Stomach smooth muscle (tissue), 2 donors: ENCODE results near the gene P2RX2.

ENCODE experiments used
- H3K27ac ChIP-seq: one replicate; pipeline ENCODE4 v1.7.0; 2013; ENCODE audit warnings: mild to moderate bottlenecking, low read length, inconsistent platforms
- H3K27me3 ChIP-seq, 2 donors: one replicate each; pipeline ENCODE4 v1.7.0; 2013; ENCODE audit warnings: low read length in 2 of 2; ENCODE audit not compliant: insufficient read depth in 2 of 2, control insufficient read depth in 1 of 2
- H3K36me3 ChIP-seq, 2 donors: one replicate each; pipeline ENCODE4 v1.7.0; 2013; ENCODE audit warnings: low read length in 2 of 2; ENCODE audit not compliant: control insufficient read depth in 2 of 2, insufficient read depth in 2 of 2
- H3K4me1 ChIP-seq: one replicate; pipeline ENCODE4 v1.7.0; 2013; ENCODE audit warnings: low read length; ENCODE audit not compliant: control insufficient read depth, insufficient read depth
- H3K4me3 ChIP-seq, 2 donors: one replicate each; pipeline ENCODE4 v1.7.0; 2013; ENCODE audit warnings: low read length in 2 of 2
- H3K9ac ChIP-seq, 2 donors: one replicate each; pipeline ENCODE4 v1.7.0; 2013; ENCODE audit warnings: low read length in 2 of 2, mild to moderate bottlenecking in 1 of 2
- H3K9me3 ChIP-seq, 2 donors: one replicate each; pipeline ENCODE4 v1.7.0; 2013; ENCODE audit warnings: low read length in 2 of 2; ENCODE audit not compliant: control insufficient read depth in 2 of 2
- donor health status: healthy.
- donor health status: Pancreatic carcinoma.

Gene P2RX2

GRCh38 chr12:132631666-132632065, 13.1 kb downstream of the P2RX2 start:
- Histone ChIP-seq H3K4me3 (no peak overlapping the region), H3K36me3 (peaks cover 31 to 50% of the 10 kb centered on the region in 2 donors), H3K27ac (no peak overlapping the region), H3K4me1 (no peaks in the 10 kb centered on the region), H3K9me3 (no peaks in the 10 kb centered on the region), H3K27me3 (no peaks in the 10 kb centered on the region), H3K9ac (no peak overlapping the region)

GRCh38 chr12:132632521-132633228, 14.1 kb downstream of the P2RX2 start:
- Histone ChIP-seq H3K4me1 (no peaks in the 10 kb centered on the region), H3K4me3 (no peak overlapping the region), H3K9ac (no peak overlapping the region), H3K36me3 (peaks cover 35 to 54% of the 10 kb centered on the region in 2 donors), H3K27ac (no peak overlapping the region), H3K27me3 (no peaks in the 10 kb centered on the region), H3K9me3 (no peaks in the 10 kb centered on the region)

GRCh38 chr12:132633398-132633797, 14.8 kb downstream of the P2RX2 start:
- peaks cover 36 to 57% of the 10 kb centered on the region in 2 donors for H3K36me3 ChIP-seq
- H3K9ac ChIP-seq: no peak overlapping the region
- no peaks in the 10 kb centered on the region for H3K27me3 ChIP-seq
- no peak overlapping the region for H3K27ac ChIP-seq
- H3K4me1 ChIP-seq: no peaks in the 10 kb centered on the region
- no peaks in the 10 kb centered on the region for H3K9me3 ChIP-seq
- H3K4me3 ChIP-seq: no peak overlapping the region

- H3K9ac ChIP-seq: no peak overlapping the region
- no peak overlapping the region for H3K27ac ChIP-seq
- H3K36me3 ChIP-seq: peaks cover 39 to 60% of the 10 kb centered on the region in 2 donors
These were observed 15.3 kb downstream of the P2RX2 start for GRCh38 chr12:132633901-132634300.

GRCh38 chr12:132634411-132634990, 15.9 kb downstream of the P2RX2 start:
- Histone ChIP-seq H3K9ac (no peak overlapping the region), H3K36me3 (peaks cover 37 to 58% of the 10 kb centered on the region in 2 donors), H3K27ac (no peak overlapping the region), H3K27me3 (no peaks in the 10 kb centered on the region), H3K4me1 (peaks cover 2% of the 10 kb centered on the region), H3K4me3 (no peak overlapping the region), H3K9me3 (no peaks in the 10 kb centered on the region)

More at GRCh38 chr12:132633901-132634300, 15.3 kb downstream of the P2RX2 start:
- Histone ChIP-seq H3K4me3 (no peak overlapping the region), H3K9me3 (no peaks in the 10 kb centered on the region), H3K4me1 (peaks cover under 1% of the 10 kb centered on the region), H3K27me3 (no peaks in the 10 kb centered on the region)

GRCh38 chr12:132635076-132635955, 16.7 kb downstream of the P2RX2 start:
- Histone ChIP-seq H3K36me3 (peaks cover 36 to 50% of the 10 kb centered on the region in 2 donors), H3K27me3 (no peaks in the 10 kb centered on the region), H3K9ac (no peak overlapping the region), H3K4me3 (no peak overlapping the region), H3K4me1 (peaks cover 2% of the 10 kb centered on the region), H3K9me3 (no peaks in the 10 kb centered on the region), H3K27ac (no peak overlapping the region)

DNA sequence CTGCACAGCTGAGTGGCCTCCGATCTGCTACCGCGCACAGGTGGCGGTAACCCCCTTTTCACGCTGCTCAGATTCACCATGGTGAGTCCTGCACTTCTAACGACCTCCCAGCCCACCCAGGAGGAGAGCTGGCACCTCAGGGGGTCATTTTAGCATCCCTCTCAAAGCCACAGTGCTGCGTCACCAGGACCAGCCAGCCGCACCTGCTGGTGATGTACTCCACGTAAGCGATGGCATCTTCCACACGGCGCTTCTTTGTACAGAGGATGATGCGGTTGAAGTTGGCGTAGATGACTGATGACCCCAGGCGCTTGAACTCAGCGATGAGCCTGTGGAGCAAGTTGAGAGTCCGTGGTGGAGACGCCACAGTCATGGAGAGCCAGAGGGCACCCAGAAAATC, 19.2 kb downstream of the P2RX2 start:
- H3K4me1 ChIP-seq: peaks cover 2% of the 10 kb centered on the region
- H3K36me3 ChIP-seq: peaks cover 42 to 48% of the 10 kb centered on the region in 2 donors
- H3K9ac ChIP-seq: no peak overlapping the region
- no peaks in the 10 kb centered on the region for H3K27me3 ChIP-seq
- no peak overlapping the region for H3K4me3 ChIP-seq
- no peaks in the 10 kb centered on the region for H3K9me3 ChIP-seq
- H3K27ac ChIP-seq: no peak overlapping the region

DNA sequence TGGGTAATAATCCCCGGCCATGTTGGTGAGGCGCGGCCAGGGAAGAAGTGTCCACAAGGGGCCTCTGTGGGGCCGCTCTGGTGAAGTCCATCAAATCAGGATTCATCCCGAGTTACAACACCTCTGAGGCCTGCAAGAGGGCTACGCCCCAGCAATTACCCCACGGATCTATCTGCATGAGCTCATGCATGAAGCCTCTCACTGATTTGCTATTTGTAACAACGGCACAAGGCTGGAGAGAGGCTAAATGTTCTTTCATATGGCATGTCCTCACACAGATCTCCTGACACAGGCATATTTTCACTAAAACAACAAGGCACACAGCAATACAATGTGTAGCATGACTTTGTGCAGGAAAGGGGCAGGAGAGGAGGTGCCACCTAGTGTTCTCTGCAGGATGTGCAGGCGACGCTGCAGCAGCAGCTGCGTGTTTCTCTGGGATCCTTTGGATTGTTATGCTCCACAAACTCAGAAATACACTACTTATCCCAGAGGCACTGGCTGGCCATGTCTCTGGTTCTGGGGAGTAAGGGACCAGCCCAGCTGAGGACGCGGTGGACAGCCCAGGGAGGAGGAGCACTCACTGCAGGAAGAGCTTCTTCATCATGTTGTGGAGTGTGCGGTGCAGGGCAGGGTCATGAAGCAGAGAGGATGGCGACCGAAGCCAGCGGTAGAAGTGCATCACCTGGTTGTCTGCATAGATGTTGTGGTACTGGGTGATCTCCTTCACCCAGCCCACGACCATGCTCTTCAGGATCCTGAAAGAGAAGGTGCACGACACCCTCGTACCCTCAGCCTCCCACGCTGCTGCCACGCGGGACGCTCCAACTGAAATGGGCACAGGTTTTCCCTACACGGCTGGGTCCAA, 20.2 kb downstream of the P2RX2 start:
- H3K36me3 ChIP-seq: peaks cover 40 to 50% of the 10 kb centered on the region in 2 donors

GRCh38 chr12:132639956-132640520, 21.5 kb downstream of the P2RX2 start:
- no peak overlapping the region for H3K27ac ChIP-seq
- peaks cover 32 to 48% of the 10 kb centered on the region in 2 donors for H3K36me3 ChIP-seq
- no peaks in the 10 kb centered on the region for H3K27me3 ChIP-seq
- H3K9ac ChIP-seq: no peak overlapping the region
- no peaks in the 10 kb centered on the region for H3K9me3 ChIP-seq
- peaks cover 2% of the 10 kb centered on the region for H3K4me1 ChIP-seq
- no peak overlapping the region for H3K4me3 ChIP-seq

More for the DNA sequence above, 20.2 kb downstream of the P2RX2 start:
- Histone ChIP-seq H3K4me1 (peaks cover 2% of the 10 kb centered on the region), H3K9ac (no peak overlapping the region), H3K27me3 (no peaks in the 10 kb centered on the region), H3K9me3 (no peaks in the 10 kb centered on the region), H3K27ac (no peak overlapping the region), H3K4me3 (no peak overlapping the region)

DNA sequence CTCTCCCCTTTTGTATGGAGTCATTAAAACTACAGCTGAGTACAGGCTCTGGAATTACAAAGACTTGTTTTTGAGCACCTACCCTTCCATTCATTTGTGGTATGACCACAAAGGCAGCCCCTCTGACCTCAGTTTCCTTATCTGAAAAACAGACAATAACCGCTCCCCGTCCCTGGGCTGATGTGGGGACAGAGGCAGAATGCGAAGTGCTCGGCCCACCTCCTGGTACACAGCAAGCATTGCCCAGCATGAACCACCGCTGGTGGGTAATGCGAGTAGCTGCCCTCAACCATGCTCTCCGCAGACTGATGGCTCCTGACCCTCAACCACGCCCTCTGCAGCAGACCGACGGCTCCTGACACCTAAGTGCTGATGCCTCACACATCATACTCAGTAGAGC, 22.4 kb downstream of the P2RX2 start:
- H3K4me1 ChIP-seq: peaks cover 2% of the 10 kb centered on the region
- no peaks in the 10 kb centered on the region for H3K27me3 ChIP-seq
- no peak overlapping the region for H3K9ac ChIP-seq
- no peak overlapping the region for H3K27ac ChIP-seq
- no peaks in the 10 kb centered on the region for H3K9me3 ChIP-seq
- no peak overlapping the region for H3K4me3 ChIP-seq
- peaks cover 25 to 42% of the 10 kb centered on the region in 2 donors for H3K36me3 ChIP-seq
